Gastroesophageal sphincter (tissue), 4 donors: ENCODE data around the gene DNAAF5. TPM values are rescaled to one million over a fixed set of nuclear protein-coding genes. Genes with fewer than 3 reads are reported as not detected.

ENCODE experiments used
- ATAC-seq: fragments of 150-250 bp; one replicate; pipeline ENCODE4 v1.9.1; 2016; ENCODE audit warnings: mild to moderate bottlenecking, moderate library complexity
- H3K27ac ChIP-seq, 4 donors: fragments of 200-600 bp; sonication (generic) in 3 of 4; 1 replicate in 3 of 4; 2 replicates in 1 of 4; pipeline ENCODE4 v1.5.1; 2016 to 2019
- H3K27me3 ChIP-seq: fragments of 200-600 bp; sonication (generic); one replicate; pipeline ENCODE4 v1.5.1; 2019
- H3K36me3 ChIP-seq, 2 donors: fragments of 200-600 bp; sonication (generic); one replicate each; pipeline ENCODE4 v1.5.1; 2019; ENCODE audit warnings: control low read depth in 1 of 2
- H3K4me1 ChIP-seq, 3 donors: fragments of 200-600 bp; sonication (generic); 1 replicate in 2 of 3; 2 replicates in 1 of 3; pipeline ENCODE4 v1.5.1; 2016 to 2019; ENCODE audit warnings: control low read depth in 2 of 3
- H3K4me3 ChIP-seq, 2 donors: fragments of 200-600 bp; sonication (generic); one replicate each; pipeline ENCODE4 v1.5.1; 2019; ENCODE audit warnings: mild to moderate bottlenecking in 1 of 2, moderate library complexity in 1 of 2
- H3K9me3 ChIP-seq, 3 donors: fragments of 200-600 bp; sonication (generic); one replicate each; pipeline ENCODE4 v1.5.1; 2017 to 2019; ENCODE audit warnings: control low read depth in 2 of 3
- CTCF ChIP-seq, 4 experiments: fragments of 200-600 bp in 2 of 4; fragments of 450-650 bp in 2 of 4; sonication (generic) in 1 of 4; IDR thresholded peaks; one replicate each; pipeline ENCODE4 v1.5.1; 2017 to 2019; ENCODE audit warnings: antibody characterized with exemption in 4 of 4, mild to moderate bottlenecking in 2 of 4, moderate library complexity in 2 of 4
- EP300 ChIP-seq: sonication (generic); formaldehyde crosslinking; IDR thresholded peaks from one replicate; pipeline ENCODE4 v1.6.1; 2017; ENCODE audit warnings: antibody characterized with exemption, mild to moderate bottlenecking
- POLR2A ChIP-seq, 2 donors: fragments of 450-650 bp; IDR thresholded peaks; one replicate each; pipeline ENCODE4 v1.6.1; 2017; ENCODE audit warnings: antibody characterized with exemption in 2 of 2, mild to moderate bottlenecking in 2 of 2, moderate library complexity in 1 of 2
- POLR2AphosphoS5 ChIP-seq: sonication (generic); formaldehyde crosslinking; IDR thresholded peaks from one replicate; pipeline ENCODE4 v1.6.1; 2017; ENCODE audit warnings: antibody characterized with exemption
- WGBS, 2 donors: methylation state at CpG; one replicate each; pipeline ENCODE4 v1.1.5; 2018; ENCODE audit warnings: low coverage in 1 of 2; 5-methylcytosine and 5-hydroxymethylcytosine counted together
- total RNA-seq, 4 donors: library from RNA; depleted of rRNA; stranded (reverse); fragments of >200 nt; gene quantifications; one replicate each; pipeline ENCODE4 v1.1.0, GENCODE V29; 2016

Gene DNAAF5
- total RNA-seq, 4 donors from 2014 or later = 17.4 to 36.4 (median 21.7) TPM

GRCh38 chr7:727104-727805 is 756 bp downstream of the DNAAF5 start, which contains the start of gene PRKAR1B:
Gene PRKAR1B (minus strand): TSS chr7:727281. CDS start chr7:711505, 15,776 bp downstream.
- peaks cover 0 to 54% (median 18%) of the 10 kb centered on the region in 3 donors for H3K4me1 ChIP-seq
- 0 to 2% methylated on average over 2 to 12 of the region's 66 CpGs for WGBS, 2 donors
- H3K27me3 ChIP-seq = no peaks in the 10 kb centered on the region
- peaks cover 0 to 35% of the 10 kb centered on the region in 2 donors for H3K36me3 ChIP-seq
- no peaks in the 10 kb centered on the region for H3K9me3 ChIP-seq
- H3K4me3 ChIP-seq = peak within 1 kb of the TSS; percentile 64 to 95
- TF ChIP-seq CTCF (IDR thresholded peaks at IDR 0.05) (no peak), POLR2A (IDR thresholded peaks at IDR 0.05) (no peak), EP300 (no peak), POLR2AphosphoS5 (no peak)
- peak within 1 kb of the TSS in 3 of 4 donors; percentile 82 to 85 (median 85) for H3K27ac ChIP-seq
- ATAC-seq = no peak

DNA sequence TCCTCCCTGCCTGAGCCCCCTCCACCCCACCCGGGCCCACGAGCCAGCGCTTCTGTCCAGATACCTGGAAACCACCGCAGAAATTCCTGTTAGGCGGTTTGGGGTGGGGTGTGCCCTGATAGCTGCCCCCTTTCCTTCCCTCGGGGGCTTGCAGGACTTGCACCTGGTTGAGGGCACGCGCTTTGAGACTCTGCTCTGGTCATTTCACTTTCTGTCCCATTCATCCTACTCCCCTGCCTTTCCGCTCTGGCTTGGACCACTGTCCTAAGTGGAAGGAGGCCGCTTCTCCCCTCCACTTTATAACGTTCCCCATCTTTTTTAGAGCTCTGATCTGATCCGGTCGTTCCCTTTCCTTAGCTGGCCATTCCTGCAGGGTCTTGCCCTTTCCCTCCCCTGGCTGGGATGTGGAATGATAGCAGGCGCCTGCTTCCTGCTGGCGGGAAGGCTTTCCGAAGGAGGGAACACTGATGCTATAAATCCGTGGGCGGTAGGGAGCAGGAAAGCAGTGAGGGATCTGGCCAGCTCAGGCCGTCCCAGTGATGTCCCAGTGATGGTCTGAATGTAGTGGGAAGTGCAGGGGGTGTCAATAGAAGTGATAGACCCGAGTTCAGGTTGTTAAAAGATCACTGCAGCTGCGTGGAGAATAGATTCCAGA is 1.4 kb downstream of the DNAAF5 start:
- 9 to 27% methylated on average over 6 to 12 of the region's 21 CpGs for WGBS, 2 donors
- Histone ChIP-seq H3K27me3 (no peaks in the 10 kb centered on the region), H3K27ac (peak overlapping the region in 3 of 4 donors; percentile 24 to 85 (median 82)), H3K36me3 (peaks cover 0 to 42% of the 10 kb centered on the region in 2 donors), H3K4me1 (peaks cover 0 to 61% (median 18%) of the 10 kb centered on the region in 3 donors), H3K9me3 (no peaks in the 10 kb centered on the region), H3K4me3 (peak overlapping the region; percentile 64 to 95)
- ATAC-seq = no peak
- no peak for TF ChIP-seq POLR2AphosphoS5
- TF ChIP-seq CTCF (IDR thresholded peaks at IDR 0.05) = no peak
- no peak for TF ChIP-seq POLR2A (IDR thresholded peaks at IDR 0.05)
- TF ChIP-seq EP300 = no peak

DNA sequence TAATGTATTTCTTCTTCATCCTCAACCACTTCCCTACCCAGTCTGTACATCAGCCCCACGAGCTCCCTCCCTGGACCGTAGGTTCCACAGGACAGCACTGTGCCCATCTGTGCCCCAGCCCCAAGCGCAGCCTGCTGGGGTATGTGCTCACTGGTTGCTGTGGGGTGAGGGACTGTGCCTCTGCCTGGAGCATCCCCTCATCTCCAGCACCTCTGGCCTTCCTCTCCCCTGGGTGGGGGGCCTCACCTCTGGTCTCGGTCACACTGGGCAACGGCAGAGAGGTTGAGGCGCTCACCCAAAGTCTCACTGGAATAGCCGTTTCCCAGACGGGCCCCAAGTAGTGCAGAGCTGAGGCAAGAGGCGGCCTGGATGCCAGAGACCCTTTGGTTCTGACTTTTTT is 2.1 kb downstream of the DNAAF5 start:
- H3K9me3 ChIP-seq = no peaks in the 10 kb centered on the region

GRCh38 chr7:729140-730000 is 2.9 kb downstream of the DNAAF5 start:
- Histone ChIP-seq H3K36me3 (peaks cover 0 to 44% of the 10 kb centered on the region in 2 donors), H3K27ac (peak overlapping the region in 2 of 4 donors; percentile 12 to 85), H3K4me1 (peaks cover 0 to 61% (median 18%) of the 10 kb centered on the region in 3 donors), H3K27me3 (no peaks in the 10 kb centered on the region), H3K9me3 (no peaks in the 10 kb centered on the region), H3K4me3 (no peak overlapping the region)
- 80% methylated on average over 16 of the region's 29 CpGs; no CpG with 5 or more reads in 1 of the 2 donors for WGBS, 2 donors
- TF ChIP-seq CTCF (IDR thresholded peaks at IDR 0.05) (no peak), EP300 (no peak), POLR2A (IDR thresholded peaks at IDR 0.05) (no peak), POLR2AphosphoS5 (no peak)
- no peak for ATAC-seq

More for the DNA sequence above, 2.1 kb downstream of the DNAAF5 start:
- Histone ChIP-seq H3K4me3 (no peak overlapping the region), H3K27ac (peak overlapping the region in 2 of 4 donors; percentile 24 to 85), H3K36me3 (peaks cover 0 to 42% of the 10 kb centered on the region in 2 donors), H3K27me3 (no peaks in the 10 kb centered on the region), H3K4me1 (peaks cover 0 to 61% (median 18%) of the 10 kb centered on the region in 3 donors)
- WGBS, 2 donors = 65 to 93% methylated on average over 3 to 7 of the region's 9 CpGs
- TF ChIP-seq POLR2AphosphoS5 = no peak
- TF ChIP-seq EP300 = no peak
- no peak for TF ChIP-seq CTCF (IDR thresholded peaks at IDR 0.05)
- no peak for TF ChIP-seq POLR2A (IDR thresholded peaks at IDR 0.05)
- no peak for ATAC-seq
